Psoas muscle (tissue), 8 donors: ENCODE measurements around the gene DND1. TPM values are rescaled to one million over a fixed set of nuclear protein-coding genes. Genes with fewer than 3 reads are reported as not detected.
A peak's percentile ranks its signal among the peaks of the same experiment; 100 is the strongest.
"Not testable (repeated sequence)": the region's sequence is repeated elsewhere in the genome, so short reads cannot be mapped to it uniquely, and the experiment has no call there.

Experiments used
- ATAC-seq, 4 donors: fragments of 200-7000 bp; cut with Tn5 transposase; one replicate each; pipeline ENCODE4 v1.9.1; 2020; ENCODE audit warnings: moderate library complexity in 3 of 4, mild to moderate bottlenecking in 2 of 4
- DNase-seq, 2 donors: peaks; one replicate each; pipeline ENCODE4 v3.0.0-alpha.2; 2020
- H3K27ac ChIP-seq: fragments of 200-600 bp; one replicate; pipeline ENCODE4 v1.8.0; 2022
- H3K27me3 ChIP-seq, 3 donors: fragments of 200-600 bp in 1 of 3; one replicate each; pipeline versions ENCODE4 v1.6.1 to v1.8.0; 2013 to 2022; ENCODE audit warnings: low read length in 2 of 3, mild to moderate bottlenecking in 2 of 3, moderate library complexity in 1 of 3; ENCODE audit not compliant: insufficient read depth in 3 of 3
- H3K36me3 ChIP-seq, 2 donors: fragments of 200-600 bp in 1 of 2; one replicate each; pipeline versions ENCODE4 v1.6.1 to v1.8.0; 2013 to 2022; ENCODE audit warnings: low read depth in 1 of 2, mild to moderate bottlenecking in 1 of 2, moderate library complexity in 1 of 2; ENCODE audit not compliant: insufficient read depth in 1 of 2
- H3K4me1 ChIP-seq: fragments of 200-600 bp; one replicate; pipeline ENCODE4 v1.8.0; 2022
- H3K4me3 ChIP-seq: fragments of 200-600 bp; one replicate; pipeline ENCODE4 v1.8.0; 2022; ENCODE audit warnings: mild to moderate bottlenecking
- H3K9me3 ChIP-seq: fragments of 200-600 bp; one replicate; pipeline ENCODE4 v1.8.0; 2022
- WGBS, 3 donors: extraction: QIAGEN DNeasy Blood & Tissue Kit; methylation state at CpG; one replicate each; pipeline versions ENCODE4 v1.1.6 to v1.1.7; 2013; 5-methylcytosine and 5-hydroxymethylcytosine counted together
- intact Hi-C, 2 donors: fragments of 100-400 bp; cut with DNase I; formaldehyde crosslinking; loops; one replicate each; pipeline versions ENCODE4 v1.11.0 to v1.14.2; 2022
- polyA plus RNA-seq, 3 donors: library from polyadenylated mRNA; stranded (reverse); fragments of 200-250 nt; gene quantifications; one replicate each; pipeline ENCODE4 v1.2.3, GENCODE V29; 2013
- total RNA-seq, 4 donors: library from RNA; stranded (reverse); fragmentation: NEBNext Ultra II Directional in 2 of 4; extraction: Animal tissue kit (Norgen Biotek cat#: 25700) in 2 of 4; gene quantifications; one replicate each; pipeline versions ENCODE4 v1.2.1 to v1.2.4, GENCODE V29; 2021 to 2023
- TF ChIP-seq, protein P1 (sequence below): fragments of 200-600 bp; IDR thresholded peaks from one replicate; pipeline ENCODE4 v1.8.0; 2022; ENCODE audit warnings: antibody characterized with exemption
- donor health status: healthy with polysubstance abuse.
- donor health status: DM: no; HTN: no; CAD: no; lungs with moderate emphysema.
- donor health status: Bipolar disorder and iron deficiency.
- donor health status: healthy.
- donor health status: DM: yes; HTN: yes; CAD: no.
- donor health status: DM: no; HTN: no; CAD: no.
- donor health status: DM: no; HTN: no; CAD: no.
- donor health status: DM: yes; HTN: yes; CAD: no.

DND1 gene
- total and polyA plus RNA-seq, 7 donors: 0.30 to 1.5 (median 0.62) TPM

DNA sequence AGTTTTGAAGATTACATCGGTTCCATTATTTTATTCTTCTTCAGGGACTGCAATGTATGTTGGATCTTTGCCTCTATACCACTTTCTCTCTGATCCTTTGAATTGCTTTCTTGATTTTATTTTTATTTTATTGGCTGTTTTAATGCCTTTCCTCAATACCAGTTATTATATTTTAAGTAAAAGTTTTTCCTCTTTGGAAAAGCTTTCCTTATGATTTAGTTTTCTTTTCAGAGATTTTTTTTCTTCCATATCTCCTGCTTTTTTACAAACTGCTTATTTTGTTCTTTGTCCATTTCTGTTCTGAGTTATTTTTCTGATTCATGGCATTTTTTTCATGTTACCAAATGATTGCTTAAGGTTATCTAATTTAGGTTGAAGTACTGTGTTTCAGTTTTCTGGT is 38.4 kb upstream of the DND1 start:
- TF ChIP-seq, protein P1, sequence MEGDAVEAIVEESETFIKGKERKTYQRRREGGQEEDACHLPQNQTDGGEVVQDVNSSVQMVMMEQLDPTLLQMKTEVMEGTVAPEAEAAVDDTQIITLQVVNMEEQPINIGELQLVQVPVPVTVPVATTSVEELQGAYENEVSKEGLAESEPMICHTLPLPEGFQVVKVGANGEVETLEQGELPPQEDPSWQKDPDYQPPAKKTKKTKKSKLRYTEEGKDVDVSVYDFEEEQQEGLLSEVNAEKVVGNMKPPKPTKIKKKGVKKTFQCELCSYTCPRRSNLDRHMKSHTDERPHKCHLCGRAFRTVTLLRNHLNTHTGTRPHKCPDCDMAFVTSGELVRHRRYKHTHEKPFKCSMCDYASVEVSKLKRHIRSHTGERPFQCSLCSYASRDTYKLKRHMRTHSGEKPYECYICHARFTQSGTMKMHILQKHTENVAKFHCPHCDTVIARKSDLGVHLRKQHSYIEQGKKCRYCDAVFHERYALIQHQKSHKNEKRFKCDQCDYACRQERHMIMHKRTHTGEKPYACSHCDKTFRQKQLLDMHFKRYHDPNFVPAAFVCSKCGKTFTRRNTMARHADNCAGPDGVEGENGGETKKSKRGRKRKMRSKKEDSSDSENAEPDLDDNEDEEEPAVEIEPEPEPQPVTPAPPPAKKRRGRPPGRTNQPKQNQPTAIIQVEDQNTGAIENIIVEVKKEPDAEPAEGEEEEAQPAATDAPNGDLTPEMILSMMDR: no peak
- Histone ChIP-seq H3K27ac (peak overlapping the region; percentile 91), H3K27me3 (no peaks in the 10 kb centered on the region), H3K4me1 (no peaks in the 10 kb centered on the region), H3K4me3 (peak overlapping the region; percentile 81), H3K9me3 (no peaks in the 10 kb centered on the region), H3K36me3 (peaks cover 0 to 11% of the 10 kb centered on the region in 2 donors)
- intact Hi-C loops: no loop called here
- no peak for ATAC-seq
- WGBS, 3 donors: 84 to 94% (median 88%) methylated on average over 1 of the region's 1 CpG
- DNase-seq: no peak

DNA sequence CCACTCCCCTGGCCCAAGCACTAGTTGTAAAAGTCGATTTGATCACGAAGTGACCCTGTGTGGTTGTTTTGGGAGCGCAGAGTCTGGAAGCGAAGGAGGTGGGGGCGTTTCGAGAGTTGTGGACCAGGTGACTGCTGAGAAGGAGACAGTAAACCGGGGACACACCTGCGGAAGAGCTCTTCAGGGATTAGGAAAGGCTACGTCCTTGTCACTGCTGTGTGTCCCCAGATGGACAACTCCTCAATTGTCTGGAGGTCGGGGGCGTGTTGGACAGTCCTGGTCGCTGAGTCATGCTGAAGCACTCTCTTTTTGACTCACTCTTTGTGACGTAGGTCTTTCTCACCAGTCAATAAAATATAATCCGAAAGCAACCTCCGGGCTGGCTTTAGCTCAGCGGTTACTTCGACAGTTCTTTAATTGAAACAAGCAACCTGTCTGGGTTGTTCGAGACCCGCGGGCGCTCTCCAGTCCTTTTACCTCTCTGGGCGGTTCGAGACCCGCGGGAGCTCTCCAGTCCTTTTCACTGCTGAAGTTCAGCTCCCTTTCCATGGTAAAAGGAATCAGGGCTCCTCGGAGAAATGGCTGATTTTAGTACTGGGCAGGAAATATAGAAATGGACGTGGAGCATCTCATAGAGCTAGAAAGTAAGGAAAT is 37.6 kb upstream of the DND1 start:
- intact Hi-C loops: no loop called here
- H3K27me3 ChIP-seq: no peaks in the 10 kb centered on the region
- peak overlapping the region; percentile 81 for H3K4me3 ChIP-seq
- TF ChIP-seq, protein P1: no peak
- H3K4me1 ChIP-seq: no peaks in the 10 kb centered on the region
- 1% methylated on average over 27 of the region's 27 CpGs for WGBS, 3 donors
- peaks cover 0 to 18% of the 10 kb centered on the region in 2 donors for H3K36me3 ChIP-seq
- DNase-seq (peak; percentile 85 to 89), ATAC-seq (peak; percentile 94 to 98 (median 96))
- H3K9me3 ChIP-seq: no peaks in the 10 kb centered on the region
- H3K27ac ChIP-seq: peak overlapping the region; percentile 91

- H3K4me3 ChIP-seq, H3K4me1 ChIP-seq, DNase-seq, intact Hi-C loops, H3K27ac ChIP-seq, H3K9me3 ChIP-seq, H3K27me3 ChIP-seq, ATAC-seq: not testable (repeated sequence)
- 90 to 95% (median 91%) methylated on average over 9 of the region's 9 CpGs for WGBS, 3 donors
- H3K36me3 ChIP-seq: peaks cover 6 to 41% of the 10 kb centered on the region in 2 donors
Observed at GRCh38 chr5:140708787-140709186, 35.4 kb upstream of the DND1 start.

DNA sequence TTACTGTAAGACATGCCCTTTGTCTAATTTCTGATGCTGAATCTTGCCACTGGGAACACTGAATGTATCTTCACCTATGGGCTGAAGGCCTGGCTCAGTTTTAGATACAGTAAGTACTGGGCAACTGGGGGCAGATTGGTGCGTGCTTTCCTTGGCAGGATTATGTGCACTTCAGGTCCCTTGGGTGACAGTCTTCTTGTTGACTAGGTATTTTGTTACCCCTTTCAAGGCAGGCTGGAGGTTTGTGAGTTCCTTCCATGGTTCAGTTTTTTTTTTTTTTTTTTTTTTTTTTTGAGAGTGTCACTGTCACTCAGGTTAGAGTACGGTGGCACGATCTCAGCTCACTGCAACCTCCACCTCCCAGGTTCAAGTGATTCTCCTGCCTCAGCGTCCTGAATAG is 34.4 kb upstream of the DND1 start:
- TF ChIP-seq, protein P1: no peak
- ATAC-seq: no peak
- Histone ChIP-seq H3K27me3 (no peaks in the 10 kb centered on the region), H3K9me3 (no peaks in the 10 kb centered on the region), H3K36me3 (peaks cover 7 to 50% of the 10 kb centered on the region in 2 donors), H3K27ac (peak overlapping the region; percentile 33), H3K4me3 (no peak overlapping the region), H3K4me1 (no peaks in the 10 kb centered on the region)
- intact Hi-C loops: no loop called here
- DNase-seq: no peak
- WGBS, 3 donors: 58 to 91% (median 71%) methylated on average over 4 of the region's 4 CpGs

DNA sequence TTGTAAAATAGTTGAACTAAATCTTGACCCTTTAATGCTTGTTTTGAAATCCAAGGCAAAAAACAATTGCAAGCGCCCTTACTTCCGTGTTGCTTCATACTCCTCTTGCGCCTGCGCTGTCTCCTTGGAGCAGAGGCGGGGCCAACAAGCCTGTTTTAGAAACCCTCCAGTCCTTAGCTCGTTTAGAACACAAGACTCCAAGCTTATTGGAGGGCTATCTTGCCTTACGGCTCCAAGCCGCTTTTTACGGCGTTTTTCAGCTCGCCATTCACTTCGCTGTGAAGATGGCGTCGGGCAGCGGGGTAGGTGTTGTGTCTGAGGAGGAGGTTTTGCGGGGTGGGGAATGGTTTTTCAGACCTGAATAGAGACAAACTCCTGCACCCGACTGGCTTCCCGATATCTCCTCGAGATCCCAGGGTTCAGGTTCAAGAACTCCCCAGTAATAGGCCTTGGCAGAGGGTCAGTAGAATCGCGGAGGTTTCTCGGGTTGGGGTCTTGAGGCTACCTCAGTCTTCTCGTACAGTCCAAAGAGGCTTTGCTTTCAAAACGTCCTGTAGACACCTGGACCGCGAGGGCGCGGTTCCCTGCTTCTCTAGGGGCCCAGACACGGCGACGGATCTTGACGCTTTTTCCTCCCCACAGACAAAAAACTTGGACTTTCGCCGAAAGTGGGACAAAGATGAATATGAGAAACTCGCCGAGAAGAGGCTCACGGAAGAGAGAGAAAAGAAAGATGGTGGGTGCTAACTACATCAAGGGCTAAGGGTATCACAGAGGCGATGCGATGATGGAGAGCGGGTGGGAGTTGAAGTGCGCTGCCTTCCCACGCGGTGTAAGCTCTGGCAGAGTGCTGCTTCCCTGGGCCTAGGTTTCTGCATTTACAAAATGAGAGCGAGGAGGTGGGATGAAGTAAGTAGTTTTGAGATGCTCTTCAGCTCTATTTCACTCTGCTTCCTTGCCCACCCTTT is 27.1 kb upstream of the DND1 start, which contains the start of gene ZMAT2:
TSS of gene ZMAT2 (plus strand) at position 271 of the 968 bp plus-strand sequence. CDS start at position 285, 14 bp downstream.
- intact Hi-C loops: loop anchor here in 1 of 2 donors (5.0 kb wide), 1 partner anchor 38 kb away; the partner anchor contains the start of gene WDR55
- WGBS, 3 donors: 1 to 2% (median 2%) methylated on average over 44 of the region's 44 CpGs
- ATAC-seq: peak; percentile 99

More for the DNA sequence above, 27.1 kb upstream of the DND1 start, which contains the start of gene ZMAT2:
- peak; percentile 95 to 96 for DNase-seq
- Histone ChIP-seq H3K27ac (peak within 1 kb of the TSS; percentile 77), H3K4me3 (peak within 1 kb of the TSS; percentile 82), H3K4me1 (peaks cover 12% of the 10 kb centered on the region), H3K27me3 (no peaks in the 10 kb centered on the region), H3K9me3 (no peaks in the 10 kb centered on the region), H3K36me3 (peaks cover 33 to 89% of the 10 kb centered on the region in 2 donors)
- TF ChIP-seq, protein P1: no peak
